ENCODE data around the gene USH2A.

The USH2A gene

DNA sequence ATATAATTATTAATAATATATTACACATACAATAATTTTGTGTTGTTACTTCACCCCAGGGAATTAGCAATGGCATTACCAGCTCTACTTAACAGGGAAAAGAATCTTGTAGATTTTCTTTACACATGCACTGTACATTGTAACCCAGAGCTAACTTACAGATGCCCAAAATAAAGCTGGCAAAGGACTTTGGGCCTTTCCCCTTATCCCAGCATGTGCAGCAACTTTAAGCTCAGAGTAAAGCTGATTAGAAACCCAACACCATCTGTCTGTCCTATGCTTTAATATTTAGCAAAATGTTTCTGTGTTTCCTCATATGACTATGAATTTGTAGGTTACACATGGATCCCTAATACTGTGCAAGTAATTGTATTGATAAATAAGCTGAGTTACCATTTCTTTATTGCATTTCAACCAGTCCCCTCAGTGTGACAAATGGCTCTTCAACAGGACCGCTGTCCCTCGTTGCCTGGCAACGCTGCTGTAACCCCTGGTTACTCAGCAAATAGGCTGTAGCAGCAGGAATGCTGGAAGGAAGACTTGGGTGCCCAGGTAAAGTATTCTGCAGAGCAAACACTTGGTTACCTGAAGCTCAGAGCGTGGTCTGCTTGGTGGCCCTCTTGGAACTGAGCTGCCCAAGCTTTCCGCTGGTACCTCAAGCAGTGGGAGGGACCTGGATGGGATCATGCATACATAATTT, at the start of gene USH2A:
TSS of gene USH2A (minus strand) at position 628 of the 700 bp plus-strand sequence. CDS start 1,112 bp downstream, outside the sequence.
- peak; percentile 60 for DNase-seq

DNA sequence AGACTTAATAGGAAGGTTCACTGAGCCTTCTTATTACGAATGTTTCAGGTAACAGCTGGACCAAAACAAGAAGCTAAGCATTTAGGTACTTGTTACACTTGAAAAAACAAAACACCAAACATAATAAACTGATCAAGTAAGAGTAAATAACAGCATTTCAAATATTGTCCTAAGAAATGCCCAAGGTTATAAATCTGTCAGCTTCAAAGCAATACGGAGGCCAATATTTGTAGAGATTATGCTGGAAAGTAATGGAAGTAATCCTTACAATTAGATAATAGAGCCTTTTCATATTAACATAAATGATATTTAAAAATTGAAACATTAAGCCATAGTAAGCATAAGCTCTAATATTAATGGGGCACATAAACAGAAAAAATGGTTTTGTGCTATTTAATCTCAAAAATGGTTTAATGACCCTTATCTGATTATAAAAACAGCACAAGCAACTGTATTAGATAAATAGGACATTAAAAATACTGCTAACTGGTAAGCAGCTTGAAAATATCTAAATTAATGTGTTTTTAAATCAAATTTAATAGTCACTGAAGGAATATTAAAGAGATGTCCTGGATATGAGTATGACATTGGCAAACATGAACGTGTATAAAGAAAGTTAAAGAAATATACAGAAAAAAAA, 43.0 kb upstream of the USH2A start:
- DNase-seq: no peak

- DNase-seq: no peak
Measured at GRCh38 chr1:216464489-216464888, 41.2 kb upstream of the USH2A start.

- no peak for DNase-seq
Measured at GRCh38 chr1:216462066-216462775, 39.0 kb upstream of the USH2A start.

- DNase-seq: no peak
Measured at GRCh38 chr1:216461466-216461865, 38.2 kb upstream of the USH2A start.

- no peak for DNase-seq
Measured at GRCh38 chr1:216459651-216460207, 36.5 kb upstream of the USH2A start.

- DNase-seq: no peak
Measured at GRCh38 chr1:216458812-216459211, 35.6 kb upstream of the USH2A start.

- no peak for DNase-seq
Measured at GRCh38 chr1:216457356-216457755, 34.1 kb upstream of the USH2A start.

DNA sequence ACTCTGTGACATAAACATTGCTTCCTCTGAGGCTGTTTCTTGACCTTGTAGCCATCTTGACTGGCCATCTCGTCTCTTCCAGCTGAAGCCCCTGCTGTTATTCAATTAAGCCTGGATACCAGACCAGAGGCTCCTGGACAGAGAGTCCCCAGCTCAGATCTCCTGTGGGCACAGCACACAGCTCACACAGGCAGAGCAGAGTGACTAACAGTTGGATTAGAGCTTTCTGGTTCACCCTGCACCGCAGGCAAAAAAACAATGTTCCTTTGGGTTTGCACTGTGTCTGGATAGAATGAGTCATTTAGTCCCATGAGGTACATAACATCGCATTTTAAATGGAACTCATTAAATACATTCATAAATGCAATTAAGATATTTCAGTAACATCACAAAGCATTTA, 33.4 kb upstream of the USH2A start:
- no peak for DNase-seq

GRCh38 chr1:216453777-216454176, 30.5 kb upstream of the USH2A start:
- DNase-seq: no peak

DNA sequence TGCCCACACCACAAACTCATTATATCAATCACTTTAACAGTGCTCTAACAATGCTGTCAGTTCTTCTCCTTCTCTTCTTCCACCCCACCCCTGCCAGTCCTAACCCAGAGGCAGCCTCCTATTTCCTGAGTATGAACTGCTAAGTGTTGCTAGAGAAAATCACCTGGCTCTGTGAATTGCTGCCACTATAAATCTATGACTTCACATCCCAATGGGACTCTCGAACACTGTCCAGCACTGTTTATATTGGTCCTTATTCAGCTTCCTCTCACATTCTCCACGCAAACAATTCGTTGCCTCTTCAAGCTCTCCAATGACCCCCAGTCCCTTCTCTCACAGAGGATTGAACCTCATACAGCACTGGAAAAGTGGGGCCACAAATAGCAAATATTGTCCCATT, 27.0 kb upstream of the USH2A start:
- DNase-seq: no peak

DNA sequence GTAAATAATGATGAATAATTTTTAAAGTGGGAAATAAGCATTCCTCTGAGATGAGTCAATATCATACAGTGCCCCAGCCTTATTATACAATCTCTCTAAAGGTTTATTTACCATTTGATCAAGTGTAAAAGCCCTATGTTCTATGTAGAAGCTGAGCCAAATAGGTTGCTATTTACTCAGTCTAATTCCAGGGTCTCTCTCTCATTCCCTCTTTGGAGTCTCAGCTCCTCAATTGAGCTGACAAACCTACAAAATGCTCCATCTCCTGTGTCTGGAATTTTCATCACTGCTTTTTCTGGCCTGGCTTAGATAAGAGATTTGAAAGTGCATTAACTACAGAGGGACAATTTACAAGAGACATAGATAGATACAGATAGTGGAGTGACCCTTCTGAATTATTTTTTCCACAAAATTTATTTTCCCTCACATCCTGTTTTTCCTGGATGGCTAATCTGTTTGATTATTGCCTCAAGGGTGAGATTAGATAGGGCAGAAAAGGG, 24.8 kb upstream of the USH2A start:
- DNase-seq: no peak

- DNase-seq: no peak
Measured at GRCh38 chr1:216437603-216438002, 14.4 kb upstream of the USH2A start.

DNA sequence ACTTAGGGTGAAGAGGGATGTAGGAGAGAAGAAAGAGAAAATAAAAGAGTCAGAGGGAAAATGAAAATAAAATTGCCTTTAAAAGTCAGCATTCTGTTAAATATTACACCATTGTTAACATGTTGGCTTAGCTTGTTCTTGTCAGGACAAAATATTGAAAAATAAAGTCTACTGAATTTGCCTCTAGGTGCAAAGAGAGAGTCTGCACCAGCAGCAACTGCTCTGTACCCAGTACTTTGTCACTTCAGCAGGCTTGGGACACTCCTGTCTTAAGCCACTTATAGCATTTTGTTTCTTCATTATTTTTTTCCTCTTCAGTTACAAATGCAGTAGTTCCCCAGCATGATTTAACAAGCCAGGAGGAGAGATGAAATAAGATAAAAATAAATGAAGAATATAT, 11.0 kb upstream of the USH2A start:
- no peak for DNase-seq

DNA sequence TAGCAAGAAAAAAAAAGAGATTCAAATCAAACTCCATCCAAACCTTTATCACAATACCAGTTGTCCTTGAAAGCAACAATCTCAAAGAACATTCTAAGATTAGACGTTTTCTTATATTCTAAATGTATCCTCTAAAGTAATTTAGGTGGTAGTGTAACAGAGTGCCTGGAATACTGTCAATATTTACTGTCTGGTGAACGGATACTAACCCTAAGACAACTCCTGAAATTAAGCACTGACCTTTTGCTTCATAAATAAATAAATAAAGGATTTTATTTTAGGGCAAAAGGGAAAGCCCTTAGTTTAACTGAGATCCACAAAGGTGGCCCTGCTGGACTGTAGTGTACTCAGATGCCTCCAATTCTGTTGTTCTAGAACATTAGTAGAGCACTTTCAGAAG, 9.9 kb upstream of the USH2A start:
- no peak for DNase-seq

GRCh38 chr1:216430744-216431143, 7.5 kb upstream of the USH2A start:
- DNase-seq: no peak

- DNase-seq: peak; percentile 42
Measured at GRCh38 chr1:216425577-216425976, 2.3 kb upstream of the USH2A start.

GRCh38 chr1:216420746-216421145, 2.5 kb downstream of the USH2A start:
- DNase-seq: no peak

DNA sequence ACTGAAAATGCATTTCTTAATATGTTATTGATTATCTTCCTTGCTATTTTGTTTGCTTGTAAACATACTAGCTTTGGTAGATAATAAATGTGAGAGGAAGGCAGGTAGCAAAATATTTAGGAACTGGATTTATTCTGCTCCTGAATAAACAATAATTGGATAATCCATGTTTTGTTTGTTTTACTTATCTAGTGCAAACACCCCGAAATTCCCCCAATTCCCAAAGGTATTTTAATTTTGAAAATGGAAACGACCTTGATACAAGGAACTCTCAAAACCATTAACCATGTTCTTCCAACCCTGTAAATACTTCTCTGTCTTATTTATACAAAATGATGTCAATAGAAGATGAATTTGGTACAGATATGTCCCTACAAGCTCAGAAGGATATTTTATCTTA, 3.0 kb downstream of the USH2A start:
- DNase-seq: no peak

DNA sequence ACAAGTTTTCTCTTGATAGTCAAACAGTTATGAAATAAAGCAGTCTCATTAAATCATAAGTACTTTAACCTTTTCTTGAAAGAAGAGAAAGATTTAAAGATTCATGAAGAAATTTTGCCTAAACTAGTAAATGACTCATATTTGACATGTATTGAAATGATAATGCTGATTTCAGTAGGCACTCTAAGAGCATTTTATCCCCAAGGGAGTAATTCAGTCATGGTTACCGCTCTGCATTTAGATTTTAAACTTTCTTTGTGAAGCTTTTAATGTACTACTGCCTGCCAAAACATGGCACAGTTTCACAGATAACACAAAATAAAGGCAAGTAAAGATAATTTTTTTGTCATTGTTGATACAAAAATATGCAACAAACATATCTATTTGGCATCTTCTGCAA, 6.8 kb downstream of the USH2A start:
- DNase-seq: no peak

- no peak for DNase-seq
Measured at GRCh38 chr1:216410026-216410425, 13.2 kb downstream of the USH2A start.

DNA sequence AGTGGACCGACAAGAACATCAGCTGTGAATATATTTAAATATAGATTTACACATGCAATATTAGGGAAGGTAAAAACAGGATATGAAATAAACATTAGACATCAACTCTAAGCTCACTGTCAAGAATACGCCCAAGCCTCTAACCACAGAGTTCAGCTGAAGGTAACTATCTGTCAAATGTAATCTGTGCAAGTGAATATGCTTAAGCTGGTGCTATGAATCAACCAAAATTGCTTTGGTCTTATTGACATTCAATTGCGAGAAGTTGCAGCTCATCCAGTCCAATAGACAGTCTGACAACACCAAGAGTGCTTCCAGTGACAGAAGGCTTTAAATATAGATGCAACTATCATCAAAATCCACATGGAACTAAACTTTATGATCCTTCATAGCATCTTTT, 32.3 kb downstream of the USH2A start:
- DNase-seq: no peak

DNA sequence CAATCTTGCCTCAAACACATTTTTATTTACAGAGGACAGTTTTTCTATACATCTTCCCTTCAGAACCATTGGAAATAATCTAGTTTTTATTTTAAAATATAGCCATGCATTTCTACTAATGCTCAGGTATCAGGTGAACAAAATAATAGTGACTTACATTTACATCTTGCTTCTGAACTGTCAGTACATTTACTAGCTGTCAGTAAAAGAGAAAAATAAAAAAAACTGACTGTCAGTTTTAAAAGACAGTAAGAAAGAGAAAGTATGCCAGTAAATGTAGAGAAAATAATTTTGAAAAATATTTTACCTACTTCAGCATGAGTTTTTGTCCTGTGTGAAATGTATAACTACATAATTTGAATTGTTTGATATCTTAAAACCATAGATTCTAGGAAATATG, 33.5 kb downstream of the USH2A start:
- no peak for DNase-seq

GRCh38 chr1:216388558-216388957, 34.7 kb downstream of the USH2A start:
- DNase-seq: no peak

Data from NCI-H524 treated with DMSO at 0.1 percent for 48 hours (cell line).